ENCODE results near the gene CDH4.

The CDH4 gene

DNA sequence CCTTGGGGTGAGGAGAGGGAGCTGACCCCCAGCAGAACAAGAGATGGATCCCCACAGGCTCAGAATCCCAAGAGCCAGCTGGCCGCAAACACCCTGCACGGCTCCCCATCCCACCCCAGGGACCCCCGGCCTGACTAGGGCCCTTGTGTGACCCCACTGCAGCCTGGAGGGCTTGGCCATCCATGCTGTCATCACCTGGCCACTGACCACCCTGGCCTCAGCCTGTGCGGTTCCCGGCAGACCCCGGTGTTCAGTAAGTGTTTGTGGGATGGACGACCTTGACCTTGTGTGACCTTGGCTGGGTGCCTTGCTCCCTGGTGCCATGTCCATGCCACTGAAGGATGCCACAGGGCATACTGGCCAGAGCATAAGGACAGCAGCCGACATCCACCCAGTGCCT, 485.3 kb downstream of the CDH4 start:
- no peak overlapping the region for H2BK5ac ChIP-seq (ENCODE audit: low read depth, low read length, poor library complexity)
- H3K79me2 ChIP-seq (ENCODE audit: control insufficient read depth, insufficient read depth, low read length, poor library complexity), result no peaks in the 10 kb centered on the region
- H3K23ac ChIP-seq (ENCODE audit: low read length), result no peak overlapping the region
- H3K14ac ChIP-seq (ENCODE audit: low read length), result no peak overlapping the region
- no CpG with 5 or more reads among the region's 8 CpGs for WGBS (ENCODE audit: extremely low coverage, insufficient coverage, insufficient read length)
- no peak overlapping the region for H2BK12ac ChIP-seq (ENCODE audit: low read length)
- H4K12ac ChIP-seq (ENCODE audit: low read depth, low read length), result no peak overlapping the region
- H3K36me3 ChIP-seq (ENCODE audit: control insufficient read depth in 1 of 2, insufficient read depth in 2 of 2, low read length in 2 of 2), result no peaks in the 10 kb centered on the region
- no peaks in the 10 kb centered on the region for H3K27me3 ChIP-seq (ENCODE audit: insufficient read depth, low read length)
- no peak overlapping the region for H4K8ac ChIP-seq (ENCODE audit: low read depth, low read length)
- H3K4me1 ChIP-seq (ENCODE audit: control insufficient read depth in 1 of 2, insufficient read depth in 2 of 2, low read length in 2 of 2), result no peaks in the 10 kb centered on the region
- no peak overlapping the region for H4K91ac ChIP-seq (ENCODE audit: low read depth, low read length)
- H3K4me3 ChIP-seq (ENCODE audit: low read depth, low read length), result no peak overlapping the region
- H2AFZ ChIP-seq (ENCODE audit: insufficient read depth, low read length, poor library complexity), result no peak overlapping the region
- no peak overlapping the region for H3K4ac ChIP-seq (ENCODE audit: low read depth, low read length)
- no peak overlapping the region for H2BK120ac ChIP-seq (ENCODE audit: insufficient read depth, low read length, poor library complexity)
- no peak overlapping the region for H3K27ac ChIP-seq (ENCODE audit: low read depth, low read length)
- no peak overlapping the region for H2AK5ac ChIP-seq (ENCODE audit: low read length)
- H3K79me1 ChIP-seq (ENCODE audit: low read length), result no peaks in the 10 kb centered on the region
- DNase-seq, result no peak
- no peak overlapping the region for H3K18ac ChIP-seq (ENCODE audit: low read length)
- H3K9ac ChIP-seq (ENCODE audit: low read length), result no peak overlapping the region
- H3K4me2 ChIP-seq (ENCODE audit: low read length), result no peak overlapping the region
- peaks cover 6% of the 10 kb centered on the region for H3K9me3 ChIP-seq (ENCODE audit: insufficient read depth, low read depth, low read length)

DNA sequence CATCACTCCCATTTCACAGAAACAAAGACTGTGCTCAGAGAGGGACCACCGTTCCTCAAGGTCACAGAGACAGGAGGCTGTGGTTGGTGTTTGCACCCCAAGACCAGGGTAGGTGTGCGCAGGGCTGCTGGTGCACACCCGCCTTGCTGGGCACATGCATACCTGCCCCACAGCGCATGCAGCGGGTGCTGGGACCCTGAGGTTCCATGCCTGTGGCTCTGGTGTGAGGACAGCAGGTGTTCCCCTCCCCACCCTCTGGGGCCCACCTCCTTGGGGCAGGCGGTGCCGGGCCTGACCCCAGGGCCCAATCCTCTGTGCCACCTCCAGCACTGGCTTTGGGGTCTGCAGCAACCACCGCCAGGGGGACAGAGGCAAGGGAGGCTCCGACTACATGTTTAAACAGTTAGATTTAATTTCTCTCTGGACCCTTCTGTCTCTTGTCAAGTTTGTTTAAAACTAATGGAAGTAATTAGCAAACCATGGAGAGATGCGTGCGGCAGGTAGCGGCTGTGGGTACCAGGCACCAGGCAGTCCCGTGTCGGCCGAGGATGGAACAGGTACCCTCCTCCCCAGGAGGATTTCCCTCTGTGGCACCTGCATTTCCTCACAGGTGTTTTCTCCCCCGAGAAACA, 485.9 kb downstream of the CDH4 start:
- no peak overlapping the region for H2AFZ ChIP-seq (ENCODE audit: insufficient read depth, low read length, poor library complexity)
- H3K27ac ChIP-seq (ENCODE audit: low read depth, low read length), result no peak overlapping the region
- no peaks in the 10 kb centered on the region for H3K36me3 ChIP-seq (ENCODE audit: control insufficient read depth in 1 of 2, insufficient read depth in 2 of 2, low read length in 2 of 2)
- H4K91ac ChIP-seq (ENCODE audit: low read depth, low read length), result no peak overlapping the region
- no CpG with 5 or more reads among the region's 16 CpGs for WGBS (ENCODE audit: extremely low coverage, insufficient coverage, insufficient read length)
- H3K18ac ChIP-seq (ENCODE audit: low read length), result no peak overlapping the region
- no peak for DNase-seq
- no peak overlapping the region for H4K8ac ChIP-seq (ENCODE audit: low read depth, low read length)
- H3K4me2 ChIP-seq (ENCODE audit: low read length), result no peak overlapping the region
- no peak overlapping the region for H3K23ac ChIP-seq (ENCODE audit: low read length)
- no peak overlapping the region for H3K9ac ChIP-seq (ENCODE audit: low read length)
- H3K79me1 ChIP-seq (ENCODE audit: low read length), result no peaks in the 10 kb centered on the region
- no peak overlapping the region for H4K12ac ChIP-seq (ENCODE audit: low read depth, low read length)
- no peaks in the 10 kb centered on the region for H3K79me2 ChIP-seq (ENCODE audit: control insufficient read depth, insufficient read depth, low read length, poor library complexity)
- peak overlapping the region; percentile 45 for H3K4me3 ChIP-seq (ENCODE audit: low read depth, low read length)
- H3K4ac ChIP-seq (ENCODE audit: low read depth, low read length), result no peak overlapping the region
- no peak overlapping the region for H3K14ac ChIP-seq (ENCODE audit: low read length)
- no peak overlapping the region for H2AK5ac ChIP-seq (ENCODE audit: low read length)
- no peaks in the 10 kb centered on the region for H3K27me3 ChIP-seq (ENCODE audit: insufficient read depth, low read length)
- H2BK12ac ChIP-seq (ENCODE audit: low read length), result no peak overlapping the region
- H3K9me3 ChIP-seq (ENCODE audit: insufficient read depth, low read depth, low read length), result peaks cover 6% of the 10 kb centered on the region
- H2BK120ac ChIP-seq (ENCODE audit: insufficient read depth, low read length, poor library complexity), result no peak overlapping the region
- no peaks in the 10 kb centered on the region for H3K4me1 ChIP-seq (ENCODE audit: control insufficient read depth in 1 of 2, insufficient read depth in 2 of 2, low read length in 2 of 2)
- H2BK5ac ChIP-seq (ENCODE audit: low read depth, low read length, poor library complexity), result no peak overlapping the region

DNA sequence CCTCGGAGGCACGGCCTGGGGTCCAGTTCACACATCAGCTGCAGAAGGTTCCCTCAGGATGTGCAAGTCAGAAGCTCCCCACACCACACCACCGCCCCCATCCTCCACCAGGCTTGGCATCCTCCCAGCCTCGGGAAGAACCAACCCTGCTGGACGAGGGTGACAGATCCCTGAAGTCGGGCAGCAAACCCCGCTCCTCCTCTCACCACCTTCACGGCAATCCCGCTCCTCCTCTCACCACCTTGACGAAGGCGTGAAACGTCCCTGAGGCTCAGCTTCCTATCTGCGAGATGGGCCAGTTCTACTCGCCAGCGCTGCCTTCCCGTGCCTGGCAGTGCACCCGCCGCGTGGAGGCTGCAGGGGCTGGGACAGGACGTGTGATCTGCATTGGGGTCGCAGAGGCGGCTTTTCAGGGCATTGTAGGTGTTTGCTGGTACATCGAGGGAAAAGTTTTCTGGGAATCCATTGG, 486.6 kb downstream of the CDH4 start:
- no peak overlapping the region for H3K23ac ChIP-seq (ENCODE audit: low read length)
- WGBS (ENCODE audit: extremely low coverage, insufficient coverage, insufficient read length), result no CpG with 5 or more reads among the region's 23 CpGs
- H3K36me3 ChIP-seq (ENCODE audit: control insufficient read depth in 1 of 2, insufficient read depth in 2 of 2, low read length in 2 of 2), result no peaks in the 10 kb centered on the region
- no peak overlapping the region for H2BK120ac ChIP-seq (ENCODE audit: insufficient read depth, low read length, poor library complexity)
- no peaks in the 10 kb centered on the region for H3K27me3 ChIP-seq (ENCODE audit: insufficient read depth, low read length)
- H2BK12ac ChIP-seq (ENCODE audit: low read length), result no peak overlapping the region
- H2BK5ac ChIP-seq (ENCODE audit: low read depth, low read length, poor library complexity), result no peak overlapping the region
- no peak overlapping the region for H3K14ac ChIP-seq (ENCODE audit: low read length)
- no peak overlapping the region for H3K18ac ChIP-seq (ENCODE audit: low read length)
- H3K4me3 ChIP-seq (ENCODE audit: low read depth, low read length), result no peak overlapping the region
- H2AFZ ChIP-seq (ENCODE audit: insufficient read depth, low read length, poor library complexity), result no peak overlapping the region
- H3K4me2 ChIP-seq (ENCODE audit: low read length), result no peak overlapping the region
- H3K27ac ChIP-seq (ENCODE audit: low read depth, low read length), result no peak overlapping the region
- no peaks in the 10 kb centered on the region for H3K79me1 ChIP-seq (ENCODE audit: low read length)
- H3K9me3 ChIP-seq (ENCODE audit: insufficient read depth, low read depth, low read length), result peaks cover 6% of the 10 kb centered on the region
- no peaks in the 10 kb centered on the region for H3K79me2 ChIP-seq (ENCODE audit: control insufficient read depth, insufficient read depth, low read length, poor library complexity)
- H2AK5ac ChIP-seq (ENCODE audit: low read length), result no peak overlapping the region
- no peak overlapping the region for H4K8ac ChIP-seq (ENCODE audit: low read depth, low read length)
- H4K12ac ChIP-seq (ENCODE audit: low read depth, low read length), result no peak overlapping the region
- no peaks in the 10 kb centered on the region for H3K4me1 ChIP-seq (ENCODE audit: control insufficient read depth in 1 of 2, insufficient read depth in 2 of 2, low read length in 2 of 2)
- no peak overlapping the region for H3K4ac ChIP-seq (ENCODE audit: low read depth, low read length)
- no peak overlapping the region for H3K9ac ChIP-seq (ENCODE audit: low read length)
- no peak for DNase-seq
- no peak overlapping the region for H4K91ac ChIP-seq (ENCODE audit: low read depth, low read length)

DNA sequence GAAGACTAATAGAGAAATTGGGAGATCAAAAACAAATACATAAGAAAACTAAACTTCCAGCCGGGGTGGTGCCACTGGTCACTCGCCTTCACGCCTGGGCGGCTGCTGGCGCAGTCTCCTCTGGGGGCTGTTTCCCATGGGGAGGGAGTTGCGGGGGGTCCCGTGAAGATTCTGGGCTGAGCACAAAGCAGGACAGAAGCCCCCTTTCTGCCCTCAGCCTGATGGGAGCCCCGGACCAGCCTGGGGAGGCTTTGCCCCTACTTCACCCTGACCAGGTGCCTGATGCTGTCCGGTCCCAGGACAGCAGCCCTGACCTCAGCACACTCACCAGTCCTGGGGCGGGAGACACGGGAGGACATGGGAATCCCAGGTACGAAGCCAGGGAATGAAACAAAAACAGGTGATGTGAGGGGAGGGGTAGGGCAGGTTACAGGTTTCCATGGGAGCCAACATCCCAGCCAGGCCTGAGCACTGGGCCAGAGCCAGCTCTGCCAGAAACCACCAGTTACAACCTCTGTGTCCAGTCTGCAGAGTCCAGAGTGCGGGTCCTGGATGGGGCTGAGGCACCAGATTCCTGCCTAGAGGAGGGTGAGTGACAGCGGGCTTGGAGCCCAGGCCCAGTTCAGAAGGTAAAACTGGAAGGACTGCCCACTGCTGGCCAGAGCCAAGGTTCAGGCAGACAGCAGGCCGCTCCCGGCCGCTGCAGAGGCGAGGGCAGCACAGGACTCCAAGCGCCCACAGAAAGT, 487.2 kb downstream of the CDH4 start:
- no peak overlapping the region for H2BK120ac ChIP-seq (ENCODE audit: insufficient read depth, low read length, poor library complexity)
- H3K79me1 ChIP-seq (ENCODE audit: low read length), result no peaks in the 10 kb centered on the region
- peaks cover 6% of the 10 kb centered on the region for H3K9me3 ChIP-seq (ENCODE audit: insufficient read depth, low read depth, low read length)
- H3K4ac ChIP-seq (ENCODE audit: low read depth, low read length), result no peak overlapping the region
- H3K23ac ChIP-seq (ENCODE audit: low read length), result no peak overlapping the region
- no peak overlapping the region for H3K9ac ChIP-seq (ENCODE audit: low read length)
- no peaks in the 10 kb centered on the region for H3K27me3 ChIP-seq (ENCODE audit: insufficient read depth, low read length)
- H2BK5ac ChIP-seq (ENCODE audit: low read depth, low read length, poor library complexity), result no peak overlapping the region
- no peak overlapping the region for H3K27ac ChIP-seq (ENCODE audit: low read depth, low read length)
- H2BK12ac ChIP-seq (ENCODE audit: low read length), result no peak overlapping the region
- H3K4me2 ChIP-seq (ENCODE audit: low read length), result no peak overlapping the region
- no CpG with 5 or more reads among the region's 19 CpGs for WGBS (ENCODE audit: extremely low coverage, insufficient coverage, insufficient read length)
- H4K91ac ChIP-seq (ENCODE audit: low read depth, low read length), result no peak overlapping the region
- H3K4me3 ChIP-seq (ENCODE audit: low read depth, low read length), result no peak overlapping the region
- H3K79me2 ChIP-seq (ENCODE audit: control insufficient read depth, insufficient read depth, low read length, poor library complexity), result no peaks in the 10 kb centered on the region
- H2AFZ ChIP-seq (ENCODE audit: insufficient read depth, low read length, poor library complexity), result no peak overlapping the region
- H4K12ac ChIP-seq (ENCODE audit: low read depth, low read length), result no peak overlapping the region
- no peak overlapping the region for H3K18ac ChIP-seq (ENCODE audit: low read length)
- no peak overlapping the region for H4K8ac ChIP-seq (ENCODE audit: low read depth, low read length)
- no peaks in the 10 kb centered on the region for H3K4me1 ChIP-seq (ENCODE audit: control insufficient read depth in 1 of 2, insufficient read depth in 2 of 2, low read length in 2 of 2)
- H3K36me3 ChIP-seq (ENCODE audit: control insufficient read depth in 1 of 2, insufficient read depth in 2 of 2, low read length in 2 of 2), result no peaks in the 10 kb centered on the region
- no peak overlapping the region for H3K14ac ChIP-seq (ENCODE audit: low read length)
- no peak overlapping the region for H2AK5ac ChIP-seq (ENCODE audit: low read length)
- DNase-seq, result no peak
